Measurements from ENCODE around the gene ZNF716. TPM values are rescaled to one million over a fixed set of nuclear protein-coding genes. Genes with fewer than 3 reads are reported as not detected.
"Not testable (repeated sequence)": the region's sequence is repeated elsewhere in the genome, so short reads cannot be mapped to it uniquely, and the experiment has no call there.

Gene ZNF716
- polyA plus RNA-seq, 1 of the 3 experiments (the other 2 are of a cell fraction): not detected

GRCh38 chr7:57495111-57495510 is 45.1 kb downstream of the ZNF716 start:
- H3K27ac ChIP-seq (ENCODE audit: low read depth in 2 of 2, low read length in 1 of 2); H4K20me1 ChIP-seq (ENCODE audit: insufficient read depth); H3K36me3 ChIP-seq (replicated peaks in 1 of 2; ENCODE audit: control insufficient read depth in 1 of 2, insufficient read depth in 2 of 2, low read length in 1 of 2); H3K9me3 ChIP-seq; H3K9me2 ChIP-seq; H3K79me2 ChIP-seq (ENCODE audit: insufficient read depth); H3K27me3 ChIP-seq (ENCODE audit: insufficient read depth); DNase-seq; CTCF ChIA-PET; H3K9ac ChIP-seq; POLR2A ChIA-PET; H3K4me2 ChIP-seq; H3K4me3 ChIP-seq (ENCODE audit: low read depth in 2 of 2, low read length in 1 of 2); H3F3A ChIP-seq (replicated peaks; ENCODE audit: insufficient read depth); H3K4me1 ChIP-seq (ENCODE audit: control insufficient read depth in 1 of 2, insufficient read depth in 2 of 2, low read depth in 1 of 2, low read length in 1 of 2); H2AFZ ChIP-seq (ENCODE audit: low read depth): not testable (repeated sequence)
- WGBS (ENCODE audit: low lambda C conversion rate): 10% methylated on average over 8 of the region's 8 CpGs

GRCh38 chr7:57496395-57496794 is 46.4 kb downstream of the ZNF716 start:
- ChIA-PET CTCF (no interaction called here), POLR2A (no interaction called here)
- Histone ChIP-seq H2AFZ (ENCODE audit: low read depth) (no peak overlapping the region), H3F3A (replicated peaks; ENCODE audit: insufficient read depth) (no peaks in the 10 kb centered on the region), H3K4me2 (no peak overlapping the region), H3K9me2 (no peaks in the 10 kb centered on the region), H3K36me3 (replicated peaks in 1 of 2; ENCODE audit: control insufficient read depth in 1 of 2, insufficient read depth in 2 of 2, low read length in 1 of 2) (no peaks in the 10 kb centered on the region), H3K27me3 (ENCODE audit: insufficient read depth) (no peaks in the 10 kb centered on the region), H3K4me3 (ENCODE audit: low read depth in 2 of 2, low read length in 1 of 2) (no peak overlapping the region), H3K9me3 (0 out of 2 replicates have a peak, but pooled peaks cover 4% of the 10 kb centered on the region), H3K4me1 (ENCODE audit: control insufficient read depth in 1 of 2, insufficient read depth in 2 of 2, low read depth in 1 of 2, low read length in 1 of 2) (no peaks in the 10 kb centered on the region), H3K79me2 (ENCODE audit: insufficient read depth) (no peaks in the 10 kb centered on the region), H3K27ac (ENCODE audit: low read depth in 2 of 2, low read length in 1 of 2) (no peak overlapping the region), H3K9ac (no peak overlapping the region), H4K20me1 (ENCODE audit: insufficient read depth) (no peaks in the 10 kb centered on the region)
- TF ChIP-seq YY1 (IDR thresholded peaks at IDR 0.05; ENCODE audit: low read depth) (no peak), NRF1 (IDR thresholded peaks at IDR 0.05; ENCODE audit: low read depth, low read length) (no peak), ELF1 (IDR thresholded peaks at IDR 0.05) (no peak), TAF1 (IDR thresholded peaks at IDR 0.05; ENCODE audit: borderline replicate concordance, low read depth, low read length) (no peak), POLR2AphosphoS5 (IDR thresholded peaks at IDR 0.05; ENCODE audit: low read depth, low read length) (no peak), RXRA (IDR thresholded peaks at IDR 0.05; ENCODE audit: borderline replicate concordance, low read depth) (no peak), GATA2 (CRISPR knock-in tag; IDR thresholded peaks at IDR 0.05) (no peak), CTCF (IDR thresholded peaks at IDR 0.05) (no peak), TCF12 (IDR thresholded peaks at IDR 0.05) (no peak), REST (IDR thresholded peaks at IDR 0.05; ENCODE audit: low read depth, low read length) (no peak), RAD21 (IDR thresholded peaks at IDR 0.05; ENCODE audit: low read length) (no peak)
- DNase-seq: no peak
- 4% methylated on average over 6 of the region's 6 CpGs for WGBS (ENCODE audit: low lambda C conversion rate)

Measured in SK-N-SH (cell line).